ENCODE results near the gene AATF. TPM values are rescaled to one million over a fixed set of nuclear protein-coding genes. Genes with fewer than 3 reads are reported as not detected.

Gene AATF
- total and polyA plus RNA-seq, 2 donors (not counting 1 experiment from before 2014, with no cell fraction given) = 23.9 to 54.8 TPM

DNA sequence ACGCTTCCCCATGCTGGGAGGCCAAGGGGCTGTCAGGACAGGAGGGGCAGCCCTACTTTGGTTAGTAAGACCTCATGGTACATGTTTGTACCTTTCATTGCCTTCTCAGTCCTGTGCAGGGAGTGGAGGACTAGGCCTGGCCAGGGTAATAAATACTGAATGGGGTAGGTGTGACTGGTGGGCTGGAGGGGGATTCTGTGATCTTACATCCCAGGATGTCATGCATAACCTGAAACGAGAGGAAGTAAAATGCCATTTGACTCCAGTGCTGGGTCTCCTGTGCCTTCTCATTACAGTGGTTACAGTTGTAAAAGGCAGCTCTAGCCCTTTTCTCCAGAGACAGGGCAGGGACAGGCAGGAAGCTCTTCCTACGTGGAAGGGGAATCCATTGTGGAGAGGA lies 138.2 kb downstream of the AATF start:
- TF ChIP-seq, protein P1, sequence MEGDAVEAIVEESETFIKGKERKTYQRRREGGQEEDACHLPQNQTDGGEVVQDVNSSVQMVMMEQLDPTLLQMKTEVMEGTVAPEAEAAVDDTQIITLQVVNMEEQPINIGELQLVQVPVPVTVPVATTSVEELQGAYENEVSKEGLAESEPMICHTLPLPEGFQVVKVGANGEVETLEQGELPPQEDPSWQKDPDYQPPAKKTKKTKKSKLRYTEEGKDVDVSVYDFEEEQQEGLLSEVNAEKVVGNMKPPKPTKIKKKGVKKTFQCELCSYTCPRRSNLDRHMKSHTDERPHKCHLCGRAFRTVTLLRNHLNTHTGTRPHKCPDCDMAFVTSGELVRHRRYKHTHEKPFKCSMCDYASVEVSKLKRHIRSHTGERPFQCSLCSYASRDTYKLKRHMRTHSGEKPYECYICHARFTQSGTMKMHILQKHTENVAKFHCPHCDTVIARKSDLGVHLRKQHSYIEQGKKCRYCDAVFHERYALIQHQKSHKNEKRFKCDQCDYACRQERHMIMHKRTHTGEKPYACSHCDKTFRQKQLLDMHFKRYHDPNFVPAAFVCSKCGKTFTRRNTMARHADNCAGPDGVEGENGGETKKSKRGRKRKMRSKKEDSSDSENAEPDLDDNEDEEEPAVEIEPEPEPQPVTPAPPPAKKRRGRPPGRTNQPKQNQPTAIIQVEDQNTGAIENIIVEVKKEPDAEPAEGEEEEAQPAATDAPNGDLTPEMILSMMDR (IDR thresholded peaks at IDR 0.05) = no peak
- no peak for TF ChIP-seq EZH2 (IDR thresholded peaks at IDR 0.05; ENCODE audit: borderline replicate concordance, insufficient read depth, low read depth, low read length, poor library complexity, severe bottlenecking)
- no peak overlapping the region for H3K4me3 ChIP-seq (ENCODE audit: control extremely low read depth in 1 of 5, extremely low read depth in 1 of 5, insufficient read depth in 1 of 5, low read depth in 2 of 5, low read length in 4 of 5)
- no peak overlapping the region for H3K27ac Mint-ChIP-seq
- H3K4me1 Mint-ChIP-seq = peaks cover 11% of the 10 kb centered on the region
- H3K27me3 Mint-ChIP-seq = no peaks in the 10 kb centered on the region
- ChIA-PET POLR2A (no interaction called here), CTCF (no interaction called here)
- H3K4me2 ChIP-seq (replicated peaks; ENCODE audit: low read depth, low read length, poor library complexity, severe bottlenecking) = no peak overlapping the region
- no peaks in the 10 kb centered on the region for H3K9me3 ChIP-seq (ENCODE audit: control extremely low read depth in 1 of 3, control insufficient read depth in 2 of 3, insufficient read depth in 1 of 3, low read length in 2 of 3)
- no peaks in the 10 kb centered on the region for H4K20me1 ChIP-seq (ENCODE audit: control insufficient read depth, insufficient read depth, low read length, poor library complexity, severe bottlenecking)
- intact Hi-C loops (cut with micrococcal nuclease) = no loop called here
- no peak for ATAC-seq (ENCODE audit: low read depth)
- no peak overlapping the region for H3K4me3 Mint-ChIP-seq
- H3K27ac ChIP-seq (ENCODE audit: low read length in 2 of 2) = no peak overlapping the region
- H3K4me1 ChIP-seq (ENCODE audit: control insufficient read depth in 2 of 2, insufficient read depth in 2 of 2, low read length in 2 of 2) = peaks cover 5 to 10% of the 10 kb centered on the region in 2 donors
- 94% methylated on average over 3 of the region's 3 CpGs for WGBS (ENCODE audit: insufficient coverage)
- no peak overlapping the region for H3K9ac ChIP-seq (ENCODE audit: low read length)
- no peaks in the 10 kb centered on the region for H3K9me3 Mint-ChIP-seq (ENCODE audit: insufficient read depth)
- no peak for DNase-seq
- peaks cover 0 to 15% of the 10 kb centered on the region in 2 experiments for H3K36me3 ChIP-seq (replicated peaks in 1 of 2; ENCODE audit: control extremely low read depth in 1 of 2, control insufficient read depth in 1 of 2, extremely low read depth in 1 of 2, insufficient read depth in 2 of 2, low read length in 1 of 2)
- H3K79me2 ChIP-seq (ENCODE audit: control insufficient read depth, insufficient read depth, low read length) = no peaks in the 10 kb centered on the region
- H2AFZ ChIP-seq (ENCODE audit: insufficient read depth, low read depth, low read length, poor library complexity, severe bottlenecking) = no peak overlapping the region
- no peaks in the 10 kb centered on the region for H3K27me3 ChIP-seq (replicated peaks in 1 of 4; ENCODE audit: control extremely low read depth in 1 of 4, control insufficient read depth in 3 of 4, insufficient read depth in 4 of 4, low read length in 3 of 4)

DNA sequence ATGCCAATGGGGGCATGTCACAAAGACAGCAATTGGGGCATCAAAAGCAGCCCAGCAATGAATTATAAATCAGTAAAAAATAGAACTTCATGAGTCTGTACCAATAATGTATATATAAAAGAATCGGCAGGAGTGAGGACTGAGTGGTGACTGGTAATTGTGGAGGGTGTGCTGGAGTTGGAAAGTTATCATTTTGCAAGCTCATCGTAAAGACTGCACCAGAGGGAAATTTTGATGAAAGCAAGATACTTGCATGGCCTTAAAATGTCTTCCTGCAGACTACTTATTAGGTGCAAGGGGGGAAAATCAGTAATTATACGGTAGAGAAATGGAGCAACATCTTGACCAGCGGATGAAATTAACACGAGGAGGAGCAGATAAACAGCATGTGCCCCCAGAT lies 138.9 kb downstream of the AATF start:
- no peaks in the 10 kb centered on the region for H3K9me3 ChIP-seq (ENCODE audit: control extremely low read depth in 1 of 3, control insufficient read depth in 2 of 3, insufficient read depth in 1 of 3, low read length in 2 of 3)
- H3K27me3 ChIP-seq (replicated peaks in 1 of 4; ENCODE audit: control extremely low read depth in 1 of 4, control insufficient read depth in 3 of 4, insufficient read depth in 4 of 4, low read length in 3 of 4) = no peaks in the 10 kb centered on the region
- DNase-seq (no peak), ATAC-seq (ENCODE audit: low read depth) (no peak)
- Mint-ChIP-seq H3K4me3 (no peak overlapping the region), H3K9me3 (ENCODE audit: insufficient read depth) (no peaks in the 10 kb centered on the region), H3K27ac (no peak overlapping the region), H3K27me3 (no peaks in the 10 kb centered on the region), H3K4me1 (peaks cover 11% of the 10 kb centered on the region)
- H3K27ac ChIP-seq (ENCODE audit: low read length in 2 of 2) = no peak overlapping the region
- H3K36me3 ChIP-seq (replicated peaks in 1 of 2; ENCODE audit: control extremely low read depth in 1 of 2, control insufficient read depth in 1 of 2, extremely low read depth in 1 of 2, insufficient read depth in 2 of 2, low read length in 1 of 2) = peaks cover 0 to 15% of the 10 kb centered on the region in 2 experiments
- no peak overlapping the region for H2AFZ ChIP-seq (ENCODE audit: insufficient read depth, low read depth, low read length, poor library complexity, severe bottlenecking)
- 94% methylated on average over 4 of the region's 5 CpGs for WGBS (ENCODE audit: insufficient coverage)
- ChIA-PET POLR2A (no interaction called here), CTCF (no interaction called here)
- no peak overlapping the region for H3K4me3 ChIP-seq (ENCODE audit: control extremely low read depth in 1 of 5, extremely low read depth in 1 of 5, insufficient read depth in 1 of 5, low read depth in 2 of 5, low read length in 4 of 5)
- no peak overlapping the region for H3K9ac ChIP-seq (ENCODE audit: low read length)
- intact Hi-C loops (cut with micrococcal nuclease) = no loop called here
- TF ChIP-seq, protein P1 (IDR thresholded peaks at IDR 0.05) = no peak
- TF ChIP-seq EZH2 (IDR thresholded peaks at IDR 0.05; ENCODE audit: borderline replicate concordance, insufficient read depth, low read depth, low read length, poor library complexity, severe bottlenecking) = no peak
- no peaks in the 10 kb centered on the region for H4K20me1 ChIP-seq (ENCODE audit: control insufficient read depth, insufficient read depth, low read length, poor library complexity, severe bottlenecking)
- H3K4me1 ChIP-seq (ENCODE audit: control insufficient read depth in 2 of 2, insufficient read depth in 2 of 2, low read length in 2 of 2) = peaks cover 5 to 10% of the 10 kb centered on the region in 2 donors
- no peaks in the 10 kb centered on the region for H3K79me2 ChIP-seq (ENCODE audit: control insufficient read depth, insufficient read depth, low read length)
- no peak overlapping the region for H3K4me2 ChIP-seq (replicated peaks; ENCODE audit: low read depth, low read length, poor library complexity, severe bottlenecking)

All from B cell (primary cell).